ELR (cell line): ENCODE data around the gene LTBP3.
A peak's percentile ranks its signal among the peaks of the same experiment; 100 is the strongest.
"Not testable (repeated sequence)": the region's sequence is repeated elsewhere in the genome, so short reads cannot be mapped to it uniquely, and the experiment has no call there.

ENCODE experiments used
- DNase-seq: peaks from one replicate; pipeline ENCODE4 v3.0.0-alpha.2; 2015; ENCODE audit warnings: low read depth

LTBP3 gene

GRCh38 chr11:65571940-65572339 is 13.8 kb upstream of the LTBP3 start:
- peak; percentile 72 for DNase-seq

GRCh38 chr11:65571420-65571819 is 13.3 kb upstream of the LTBP3 start:
- no peak for DNase-seq

DNA sequence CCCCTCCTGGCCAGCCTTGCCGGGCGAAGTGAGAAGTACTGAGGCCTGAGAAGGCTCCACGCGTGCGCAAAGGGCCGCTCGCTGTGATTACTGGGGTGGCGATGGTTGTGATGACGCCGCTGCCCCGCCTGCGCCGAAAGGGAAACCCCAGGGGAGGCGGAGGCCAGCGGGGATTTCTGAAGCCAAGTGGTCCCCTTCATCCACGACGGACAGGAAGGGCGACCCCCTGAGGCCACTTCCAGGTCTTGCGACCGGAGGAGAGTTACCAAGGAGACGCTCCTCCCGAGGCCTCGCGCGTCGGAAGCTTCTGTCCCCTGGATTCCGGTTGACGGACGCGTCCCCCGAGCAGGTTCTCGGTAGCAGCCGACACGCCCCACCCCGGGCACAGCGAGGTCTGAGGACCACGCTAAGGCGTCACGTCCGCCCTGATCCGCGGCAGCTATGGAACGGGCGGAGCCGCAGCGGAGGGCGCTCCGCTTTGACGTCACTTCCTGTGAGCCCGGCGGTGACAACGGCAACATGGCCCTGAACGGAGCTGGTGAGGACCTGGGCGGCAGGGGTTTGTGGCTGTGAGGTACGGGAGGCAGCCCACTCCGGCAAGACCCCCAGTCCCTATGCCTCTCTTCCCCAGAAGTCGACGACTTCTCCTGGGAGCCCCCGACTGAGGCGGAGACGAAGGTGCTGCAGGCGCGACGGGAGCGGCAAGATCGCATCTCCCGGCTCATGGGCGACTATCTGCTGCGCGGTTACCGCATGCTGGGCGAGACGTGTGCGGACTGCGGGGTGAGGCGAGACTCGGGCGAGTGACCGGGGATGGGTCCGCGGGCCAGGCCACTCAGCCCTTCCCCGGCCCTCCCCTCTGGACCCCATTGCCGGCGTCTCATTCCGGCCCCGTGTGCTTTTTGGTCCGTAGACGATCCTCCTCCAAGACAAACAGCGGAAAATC is 12.1 kb upstream of the LTBP3 start, which contains the start of gene ZNRD2:
TSS of gene ZNRD2 (plus strand) at position 505 of the 946 bp plus-strand sequence. CDS start at position 520, 15 bp downstream.
- DNase-seq, result peak; percentile 99

DNA sequence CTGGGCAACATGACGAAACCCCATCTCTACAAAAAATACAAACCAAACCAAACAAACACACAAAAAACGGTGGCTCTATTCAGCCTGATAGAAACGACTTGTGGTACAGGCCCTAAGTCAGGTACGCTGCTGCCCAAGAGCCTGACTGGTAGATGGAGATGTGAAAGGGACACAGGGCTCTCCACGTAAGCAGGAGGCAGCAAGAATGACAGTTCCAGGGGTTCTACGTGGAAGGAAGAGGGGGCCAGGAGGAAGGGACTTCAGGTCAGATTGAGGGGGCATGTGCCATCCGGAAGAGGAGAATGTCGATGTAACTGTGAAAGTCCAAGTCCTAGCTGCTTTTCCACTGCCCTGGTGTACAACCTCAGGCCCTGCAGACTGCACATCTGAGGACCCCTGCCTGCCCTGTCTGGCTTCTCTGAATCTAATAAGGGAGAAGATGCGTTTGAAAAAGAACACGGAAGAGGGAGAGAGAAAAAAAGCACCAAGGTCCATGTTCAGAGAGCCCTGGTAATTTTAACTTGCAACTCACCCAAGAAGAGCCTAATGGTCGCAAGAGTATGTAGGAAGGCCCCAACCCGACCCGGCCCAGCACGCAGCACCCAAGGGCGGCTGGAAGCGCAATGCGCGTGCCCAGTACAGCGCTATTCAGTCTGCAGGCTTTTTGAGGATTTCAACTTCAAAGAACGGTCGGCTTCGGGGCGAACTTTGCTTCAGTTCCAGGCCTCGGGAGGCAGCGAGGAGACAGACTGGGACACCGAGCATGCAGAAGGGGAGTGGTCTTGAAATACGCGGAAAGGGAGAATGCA is 11.2 kb upstream of the LTBP3 start:
- no peak for DNase-seq

GRCh38 chr11:65565624-65566453 is 7.7 kb upstream of the LTBP3 start:
- peak; percentile 64 for DNase-seq

DNA sequence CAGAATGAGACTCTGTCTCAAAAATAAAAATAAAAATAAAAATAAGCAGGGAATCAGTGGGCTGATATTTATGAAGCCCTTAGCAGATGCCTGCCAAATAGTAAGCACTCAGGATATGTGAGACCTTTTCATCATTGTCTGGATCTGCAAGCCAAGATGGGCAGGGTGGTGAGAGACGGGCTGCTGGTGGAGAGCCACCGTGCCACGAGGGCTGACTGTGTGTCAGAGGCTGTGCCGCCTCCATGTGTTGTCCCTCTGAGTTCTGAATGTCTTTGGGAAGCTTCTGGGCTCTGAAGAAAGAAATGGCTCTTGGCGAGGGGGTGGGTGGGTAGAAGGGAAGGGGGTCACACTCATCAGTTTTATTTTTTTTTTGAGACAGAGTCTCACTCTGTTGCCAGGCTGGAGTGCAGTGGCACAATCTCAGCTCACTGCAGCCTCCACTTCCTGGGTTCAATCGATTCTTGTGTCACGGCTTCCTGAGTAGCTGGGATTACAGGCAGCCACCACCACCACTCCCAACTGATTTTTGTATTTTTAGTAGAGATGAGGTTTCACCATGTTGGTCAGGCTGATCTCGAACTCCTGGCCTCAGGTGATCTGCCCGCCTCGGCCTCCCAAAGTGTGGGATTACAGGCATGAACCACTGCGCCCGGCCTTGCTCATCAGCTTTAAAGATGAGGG is 6.9 kb upstream of the LTBP3 start:
- not testable (repeated sequence) for DNase-seq

DNA sequence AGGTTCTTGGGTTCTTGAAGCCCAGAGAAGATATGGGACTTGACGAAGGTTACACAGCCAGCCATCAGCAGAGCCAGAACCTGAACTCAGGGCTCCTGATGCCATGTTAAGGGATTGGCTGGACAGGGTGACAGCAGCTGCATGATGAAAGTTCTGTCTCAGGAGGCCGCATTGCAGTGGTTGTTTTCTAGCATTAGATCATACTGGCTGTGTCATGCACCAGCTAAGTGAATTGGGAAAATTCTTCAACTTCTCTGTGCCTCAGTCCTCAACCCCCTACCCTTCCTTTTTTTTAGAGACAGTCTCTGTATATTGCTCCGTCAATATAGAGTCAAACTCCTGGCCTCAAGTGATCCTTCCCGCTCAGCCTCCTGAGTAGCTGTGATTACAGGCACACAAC is 5.4 kb upstream of the LTBP3 start:
- DNase-seq, result peak; percentile 40

- no peak for DNase-seq
These were observed 4.6 kb upstream of the LTBP3 start for GRCh38 chr11:65562788-65563187.

GRCh38 chr11:65562020-65562419 is 3.9 kb upstream of the LTBP3 start:
- no peak for DNase-seq

- peak; percentile 86 for DNase-seq
These were observed 2.6 kb upstream of the LTBP3 start for GRCh38 chr11:65560555-65561418.

- peak; percentile 93 for DNase-seq
These were observed 1.9 kb upstream of the LTBP3 start for GRCh38 chr11:65559951-65560537.

DNA sequence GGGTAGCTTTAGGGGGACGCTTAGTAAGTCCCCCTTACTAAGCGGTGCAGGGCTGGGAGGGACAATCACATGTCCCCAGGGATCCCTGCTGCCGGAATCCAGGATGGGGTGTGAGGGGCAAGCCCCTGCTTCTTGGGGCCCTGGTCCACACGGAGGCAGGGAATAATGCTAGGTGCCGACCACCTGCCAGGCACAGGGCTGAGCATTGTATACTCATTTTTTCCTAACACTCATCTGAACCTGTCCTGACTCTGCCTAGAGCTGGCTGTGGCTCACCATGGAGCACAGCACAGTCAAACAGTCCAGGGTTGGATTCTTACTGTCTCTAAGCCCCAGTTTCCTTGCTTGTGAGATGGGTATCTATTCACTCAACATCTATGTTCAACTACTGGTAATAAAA is 1.4 kb upstream of the LTBP3 start:
- DNase-seq, result no peak

GRCh38 chr11:65558930-65559509 is 861 bp upstream of the LTBP3 start:
- DNase-seq, result no peak

- DNase-seq, result no peak
These were observed 718 bp downstream of the LTBP3 start for GRCh38 chr11:65557280-65558001.

GRCh38 chr11:65556470-65557279 is 1.5 kb downstream of the LTBP3 start:
- peak; percentile 43 for DNase-seq

DNA sequence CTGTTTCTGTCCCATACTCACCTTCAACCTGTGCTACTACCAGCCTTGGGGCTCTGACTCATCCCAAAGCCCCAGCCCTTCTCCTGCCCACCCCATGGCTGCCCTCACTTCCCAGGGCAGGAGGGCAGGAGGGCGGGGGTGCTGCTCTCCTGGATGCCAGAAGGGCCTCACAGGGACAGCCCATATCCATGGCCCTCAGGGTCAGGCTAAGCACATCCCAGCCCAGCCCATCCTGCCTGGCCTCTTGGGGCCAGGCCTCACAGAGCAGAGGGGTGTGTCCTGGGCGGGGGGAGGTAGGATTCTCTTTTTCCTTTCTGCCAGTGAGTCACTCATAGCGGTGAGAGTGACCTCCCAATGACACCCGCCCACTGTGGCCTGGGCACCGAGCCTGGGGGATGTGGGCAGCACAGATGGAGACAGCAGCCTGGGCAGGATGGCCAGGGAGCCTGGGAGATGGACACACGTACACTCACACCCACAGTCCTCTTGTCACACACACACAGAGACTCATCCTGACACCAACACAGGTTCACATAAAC is 2.4 kb downstream of the LTBP3 start:
- peak; percentile 93 for DNase-seq

- no peak for DNase-seq
These were observed 3.2 kb downstream of the LTBP3 start for GRCh38 chr11:65554842-65555430.
